Body of pancreas (tissue), 4 donors: ENCODE data around the gene ANKZF1. TPM values are rescaled to one million over a fixed set of nuclear protein-coding genes. Genes with fewer than 3 reads are reported as not detected.
"Not testable (repeated sequence)": the region's sequence is repeated elsewhere in the genome, so short reads cannot be mapped to it uniquely, and the experiment has no call there.

ENCODE experiments used
- ATAC-seq: fragments of 150-250 bp; one replicate; pipeline ENCODE4 v1.9.1; 2016
- DNase-seq, 4 donors: peaks; one replicate each; pipeline ENCODE4 v3.0.0-alpha.2; 2019
- H3K27ac ChIP-seq, 4 donors: fragments of 200-600 bp; sonication (generic); 1 replicate in 3 of 4; 2 replicates in 1 of 4; pipeline versions ENCODE4 v1.5.1 to v1.6.1; 2016 to 2019; ENCODE audit warnings: mild to moderate bottlenecking in 1 of 4, mixed read lengths in 1 of 4, moderate library complexity in 1 of 4
- H3K27me3 ChIP-seq, 2 donors: fragments of 200-600 bp; sonication (generic); one replicate each; pipeline ENCODE4 v1.6.0; 2016; ENCODE audit warnings: mild to moderate bottlenecking in 1 of 2
- H3K36me3 ChIP-seq, 2 donors: fragments of 200-600 bp; sonication (generic); replicated peaks in 1 of 2; 2 replicates each; pipeline ENCODE4 v1.5.1; 2016; ENCODE audit warnings: low read depth in 2 of 2; ENCODE audit not compliant: insufficient read depth in 1 of 2
- H3K4me1 ChIP-seq: fragments of 200-600 bp; sonication (generic); one replicate; pipeline ENCODE4 v1.6.0; 2016
- H3K4me3 ChIP-seq, 2 donors: fragments of 200-600 bp; sonication (generic); 1 replicate in 1 of 2; 2 replicates in 1 of 2; pipeline ENCODE4 v1.5.1; 2016 to 2019
- H3K9me3 ChIP-seq, 3 donors: fragments of 200-600 bp; sonication (generic); 1 replicate in 2 of 3; 2 replicates in 1 of 3; pipeline ENCODE4 v1.5.1; 2016
- CTCF ChIP-seq, 7 experiments: fragments of 450-650 bp in 4 of 7; fragments of 200-600 bp in 3 of 7; sonication (generic) in 3 of 7; IDR thresholded peaks; one replicate each; pipeline ENCODE4 v1.5.1; 2016 to 2019; ENCODE audit warnings: antibody characterized with exemption in 7 of 7
- POLR2A ChIP-seq, 3 donors: fragments of 450-650 bp; IDR thresholded peaks; one replicate each; pipeline ENCODE4 v1.6.1; 2016; ENCODE audit warnings: antibody characterized with exemption in 3 of 3, mild to moderate bottlenecking in 2 of 3
- WGBS, 2 donors: methylation state at CpG; one replicate each; pipeline ENCODE4 v1.1.5; 2017; 5-methylcytosine and 5-hydroxymethylcytosine counted together
- intact Hi-C: fragments of 100-400 bp; cut with DNase I; formaldehyde crosslinking; loops from one replicate; pipeline ENCODE4 v1.15.1; 2023
- total RNA-seq, 2 donors: library from RNA; depleted of rRNA; stranded (reverse); fragments of >200 nt; gene quantifications; one replicate each; pipeline ENCODE4 v1.1.0, GENCODE V29; 2016

The ANKZF1 gene
- total RNA-seq, 2 donors from 2014 or later, result 67.5 to 95.3 TPM

GRCh38 chr2:219252570-219252899 is 22.9 kb downstream of the ANKZF1 start:
- intact Hi-C loops, result no loop called here
- peak overlapping the region; percentile 17 to 67 for H3K4me3 ChIP-seq
- H3K9me3 ChIP-seq, result no peaks in the 10 kb centered on the region
- H3K27ac ChIP-seq, result peak overlapping the region; percentile 77 to 96 (median 86)
- TF ChIP-seq POLR2A (IDR thresholded peaks at IDR 0.05) (no peak), CTCF (IDR thresholded peaks at IDR 0.05) (no peak)
- no peaks in the 10 kb centered on the region for H3K27me3 ChIP-seq
- ATAC-seq (no peak), DNase-seq (peak in 1 of 4 donors; percentile 35)
- WGBS, 2 donors, result 12 to 18% methylated on average over 9 of the region's 9 CpGs
- peaks cover 0 to 2% of the 10 kb centered on the region in 2 donors for H3K36me3 ChIP-seq
- H3K4me1 ChIP-seq, result peaks cover 68% of the 10 kb centered on the region

GRCh38 chr2:219252900-219253752 is 23.5 kb downstream of the ANKZF1 start, which contains the start of gene TUBA4B:
Gene TUBA4B (plus strand): TSS chr2:219253243. CDS start chr2:219253408, 165 bp downstream.
- 2 to 5% methylated on average over 25 to 49 of the region's 49 CpGs for WGBS, 2 donors
- Histone ChIP-seq H3K4me1 (peaks cover 62% of the 10 kb centered on the region), H3K36me3 (peaks cover 0 to 2% of the 10 kb centered on the region in 2 donors), H3K27ac (peak within 1 kb of the TSS; percentile 77 to 96 (median 86)), H3K27me3 (no peaks in the 10 kb centered on the region), H3K4me3 (peak within 1 kb of the TSS; percentile 20 to 67), H3K9me3 (no peaks in the 10 kb centered on the region)
- DNase-seq (peak; percentile 48 to 59 (median 52)), ATAC-seq (peak; percentile 2)
- no peak for TF ChIP-seq CTCF (IDR thresholded peaks at IDR 0.05)
- TF ChIP-seq POLR2A (IDR thresholded peaks at IDR 0.05), result no peak
- intact Hi-C loops, result no loop called here

GRCh38 chr2:219253753-219254589 is 24.4 kb downstream of the ANKZF1 start, which contains the start of gene TUBA4A:
Gene TUBA4A (minus strand): TSS chr2:219253918. CDS start chr2:219253858, 60 bp downstream.
- peak; percentile 81 for ATAC-seq
- Histone ChIP-seq H3K4me3 (peak within 1 kb of the TSS; percentile 20 to 67), H3K4me1 (peaks cover 53% of the 10 kb centered on the region), H3K9me3 (no peaks in the 10 kb centered on the region), H3K27ac (peak within 1 kb of the TSS; percentile 77 to 96 (median 86)), H3K27me3 (no peaks in the 10 kb centered on the region), H3K36me3 (peaks cover 0 to 2% of the 10 kb centered on the region in 2 donors)
- intact Hi-C loops, result no loop called here
- 1% methylated on average over 45 of the region's 76 CpGs; no CpG with 5 or more reads in 1 of the 2 donors for WGBS, 2 donors
- DNase-seq, result peak; percentile 90 to 95 (median 92)
- TF ChIP-seq CTCF (IDR thresholded peaks at IDR 0.05), result peak in 4 of 7 experiments; percentile 23 to 51 (median 42)
- peak; percentile 96 to 97 (median 97) for TF ChIP-seq POLR2A (IDR thresholded peaks at IDR 0.05)

GRCh38 chr2:219254590-219255201 is 25.1 kb downstream of the ANKZF1 start:
- Histone ChIP-seq H3K27me3 (no peaks in the 10 kb centered on the region), H3K4me3 (peak overlapping the region; percentile 20 to 67), H3K27ac (peak overlapping the region; percentile 77 to 96 (median 86)), H3K4me1 (peaks cover 46% of the 10 kb centered on the region), H3K9me3 (no peaks in the 10 kb centered on the region), H3K36me3 (peaks cover 0 to 2% of the 10 kb centered on the region in 2 donors)
- intact Hi-C loops, result no loop called here
- 19 to 44% methylated on average over 6 to 11 of the region's 12 CpGs for WGBS, 2 donors
- TF ChIP-seq CTCF (IDR thresholded peaks at IDR 0.05) (no peak), POLR2A (IDR thresholded peaks at IDR 0.05) (no peak)
- no peak for DNase-seq
- peak; percentile 4 for ATAC-seq

GRCh38 chr2:219258942-219259341 is 29.3 kb downstream of the ANKZF1 start:
- 82 to 90% methylated on average over 10 of the region's 10 CpGs for WGBS, 2 donors
- H3K9me3 ChIP-seq, H3K4me1 ChIP-seq, ATAC-seq, H3K4me3 ChIP-seq, H3K36me3 ChIP-seq, DNase-seq, H3K27me3 ChIP-seq, intact Hi-C loops, H3K27ac ChIP-seq: not testable (repeated sequence)
